ENCODE data around the gene EGFL7.

DNA sequence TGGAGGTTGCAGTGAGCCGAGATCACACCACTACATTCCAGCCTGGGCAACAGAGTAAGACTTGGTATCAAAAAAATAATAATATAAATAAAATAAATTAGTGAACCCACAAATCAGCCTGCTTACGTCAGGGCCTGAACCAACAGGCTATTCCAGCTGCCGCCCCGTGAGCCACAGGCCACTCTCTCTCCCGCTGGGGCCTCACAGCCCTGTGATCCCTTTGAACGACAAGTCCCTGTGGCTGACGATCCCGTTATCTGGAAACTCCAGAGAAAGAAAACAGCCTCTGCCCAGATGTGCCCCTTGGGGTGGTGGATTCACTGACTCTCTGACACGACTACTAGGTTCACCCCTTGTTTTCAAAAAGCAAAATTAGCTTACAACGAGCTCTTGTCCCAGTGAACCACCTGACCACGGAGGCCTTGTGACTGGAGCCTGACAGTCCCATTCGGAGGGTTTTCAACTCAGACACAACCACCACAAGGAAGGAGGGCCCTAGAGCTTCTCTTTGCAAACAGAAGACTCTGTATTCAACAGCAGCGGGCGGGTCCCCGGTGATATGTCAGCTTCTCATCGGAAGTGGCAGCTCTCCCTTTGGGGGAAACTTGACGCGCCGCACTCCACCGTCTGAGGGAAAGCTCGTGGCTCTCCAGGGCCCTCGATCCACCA, 45.3 kb downstream of the EGFL7 start:
- TF ChIP-seq, protein P1, sequence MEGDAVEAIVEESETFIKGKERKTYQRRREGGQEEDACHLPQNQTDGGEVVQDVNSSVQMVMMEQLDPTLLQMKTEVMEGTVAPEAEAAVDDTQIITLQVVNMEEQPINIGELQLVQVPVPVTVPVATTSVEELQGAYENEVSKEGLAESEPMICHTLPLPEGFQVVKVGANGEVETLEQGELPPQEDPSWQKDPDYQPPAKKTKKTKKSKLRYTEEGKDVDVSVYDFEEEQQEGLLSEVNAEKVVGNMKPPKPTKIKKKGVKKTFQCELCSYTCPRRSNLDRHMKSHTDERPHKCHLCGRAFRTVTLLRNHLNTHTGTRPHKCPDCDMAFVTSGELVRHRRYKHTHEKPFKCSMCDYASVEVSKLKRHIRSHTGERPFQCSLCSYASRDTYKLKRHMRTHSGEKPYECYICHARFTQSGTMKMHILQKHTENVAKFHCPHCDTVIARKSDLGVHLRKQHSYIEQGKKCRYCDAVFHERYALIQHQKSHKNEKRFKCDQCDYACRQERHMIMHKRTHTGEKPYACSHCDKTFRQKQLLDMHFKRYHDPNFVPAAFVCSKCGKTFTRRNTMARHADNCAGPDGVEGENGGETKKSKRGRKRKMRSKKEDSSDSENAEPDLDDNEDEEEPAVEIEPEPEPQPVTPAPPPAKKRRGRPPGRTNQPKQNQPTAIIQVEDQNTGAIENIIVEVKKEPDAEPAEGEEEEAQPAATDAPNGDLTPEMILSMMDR (conservative IDR thresholded peaks at IDR 0.05) = no peak
- no peak for TF ChIP-seq ZFX (IDR thresholded peaks at IDR 0.05)
